ENCODE data around the gene PPP6R3.

DNA sequence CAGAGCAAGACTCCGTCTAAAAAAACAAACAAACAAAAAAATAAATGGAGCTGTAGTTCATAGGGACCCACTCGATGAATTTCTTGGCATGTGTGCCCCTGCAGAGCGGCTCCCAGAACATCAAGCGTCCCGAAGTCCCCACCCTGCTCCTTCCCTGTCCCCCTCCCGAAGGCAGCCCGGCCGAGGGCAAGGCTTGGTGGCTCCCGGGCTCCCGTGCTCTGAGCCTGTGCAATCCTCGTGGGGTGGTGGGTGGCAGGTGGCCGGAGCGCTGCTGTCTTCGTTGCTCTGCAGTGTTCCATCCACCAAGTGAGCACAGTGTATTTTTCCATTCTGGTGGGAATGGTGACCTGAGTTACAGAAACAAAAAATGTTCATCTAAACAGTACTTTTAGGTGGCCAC lies 190.2 kb downstream of the PPP6R3 start:
- TF ChIP-seq, protein P1, sequence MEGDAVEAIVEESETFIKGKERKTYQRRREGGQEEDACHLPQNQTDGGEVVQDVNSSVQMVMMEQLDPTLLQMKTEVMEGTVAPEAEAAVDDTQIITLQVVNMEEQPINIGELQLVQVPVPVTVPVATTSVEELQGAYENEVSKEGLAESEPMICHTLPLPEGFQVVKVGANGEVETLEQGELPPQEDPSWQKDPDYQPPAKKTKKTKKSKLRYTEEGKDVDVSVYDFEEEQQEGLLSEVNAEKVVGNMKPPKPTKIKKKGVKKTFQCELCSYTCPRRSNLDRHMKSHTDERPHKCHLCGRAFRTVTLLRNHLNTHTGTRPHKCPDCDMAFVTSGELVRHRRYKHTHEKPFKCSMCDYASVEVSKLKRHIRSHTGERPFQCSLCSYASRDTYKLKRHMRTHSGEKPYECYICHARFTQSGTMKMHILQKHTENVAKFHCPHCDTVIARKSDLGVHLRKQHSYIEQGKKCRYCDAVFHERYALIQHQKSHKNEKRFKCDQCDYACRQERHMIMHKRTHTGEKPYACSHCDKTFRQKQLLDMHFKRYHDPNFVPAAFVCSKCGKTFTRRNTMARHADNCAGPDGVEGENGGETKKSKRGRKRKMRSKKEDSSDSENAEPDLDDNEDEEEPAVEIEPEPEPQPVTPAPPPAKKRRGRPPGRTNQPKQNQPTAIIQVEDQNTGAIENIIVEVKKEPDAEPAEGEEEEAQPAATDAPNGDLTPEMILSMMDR (IDR thresholded peaks at IDR 0.05), result no peak
- TF ChIP-seq POLR2AphosphoS5 (IDR thresholded peaks at IDR 0.05) (no peak), EP300 (IDR thresholded peaks at IDR 0.05) (no peak)

All from stomach (tissue), 4 donors.